Lung (tissue), 12 donors: Measurements from ENCODE around the gene PLEKHA6. TPM values are rescaled to one million over a fixed set of nuclear protein-coding genes. Genes with fewer than 3 reads are reported as not detected.
"Not testable (repeated sequence)": the region's sequence is repeated elsewhere in the genome, so short reads cannot be mapped to it uniquely, and the experiment has no call there.

Experiments
- ATAC-seq: fragments of 200-7000 bp; cut with Tn5 transposase; one replicate; pipeline ENCODE4 v1.9.1; 2020; ENCODE audit warnings: moderate number of reproducible peaks; ENCODE audit not compliant: insufficient read depth, low FRiP score
- DNase-seq, 3 donors: peaks; one replicate each; pipeline ENCODE4 v3.0.0-alpha.2; 2013 to 2017
- H3K27ac ChIP-seq, 2 donors: one replicate each; pipeline ENCODE4 v1.5.1; 2013; ENCODE audit warnings: mild to moderate bottlenecking in 2 of 2, moderate library complexity in 2 of 2, control low read depth in 1 of 2, inconsistent platforms in 1 of 2, low read depth in 1 of 2, low read length in 1 of 2
- H3K27me3 ChIP-seq, 3 donors: one replicate each; pipeline ENCODE4 v1.5.1; 2013; ENCODE audit warnings: low read length in 2 of 3; ENCODE audit not compliant: control insufficient read depth in 3 of 3, insufficient read depth in 3 of 3
- H3K36me3 ChIP-seq, 4 donors: one replicate each; pipeline ENCODE4 v1.5.1; 2013; ENCODE audit warnings: low read length in 4 of 4, mild to moderate bottlenecking in 1 of 4, moderate library complexity in 1 of 4; ENCODE audit not compliant: control insufficient read depth in 4 of 4, insufficient read depth in 4 of 4
- H3K4me1 ChIP-seq, 5 donors: one replicate each; pipeline ENCODE4 v1.5.1; 2013; ENCODE audit warnings: low read length in 5 of 5, mild to moderate bottlenecking in 2 of 5, moderate library complexity in 1 of 5; ENCODE audit not compliant: control insufficient read depth in 5 of 5, insufficient read depth in 5 of 5
- H3K4me3 ChIP-seq: one replicate; pipeline ENCODE4 v1.5.1; 2013; ENCODE audit warnings: mild to moderate bottlenecking, control low read depth, moderate library complexity
- H3K9ac ChIP-seq, 2 donors: one replicate each; pipeline ENCODE4 v1.5.1; 2013; ENCODE audit warnings: low read length in 2 of 2, control low read depth in 1 of 2; ENCODE audit not compliant: insufficient read depth in 1 of 2
- H3K9me3 ChIP-seq, 4 donors: one replicate each; pipeline ENCODE4 v1.5.1; 2013; ENCODE audit warnings: low read length in 3 of 4, mild to moderate bottlenecking in 1 of 4, moderate library complexity in 1 of 4; ENCODE audit not compliant: control insufficient read depth in 4 of 4, insufficient read depth in 3 of 4
- CTCF ChIP-seq: IDR thresholded peaks from 2 replicates; pipeline ENCODE4 v1.5.1; 2012; ENCODE audit warnings: mild to moderate bottlenecking; ENCODE audit errors: control extremely low read depth, extremely low read depth
- WGBS, 2 donors: extraction: QIAGEN DNeasy Blood & Tissue Kit; methylation state at CpG; one replicate each; pipeline ENCODE4 v1.1.7; 2013; 5-methylcytosine and 5-hydroxymethylcytosine counted together
- polyA plus RNA-seq, 2 donors: library from polyadenylated mRNA; stranded (reverse); fragments of 200-250 nt; gene quantifications; one replicate each; pipeline ENCODE4 v1.2.1, GENCODE V29; 2013
- total RNA-seq, 2 donors: library from RNA; depleted of rRNA in 1 of 2; stranded (reverse); fragments of >200 nt in 1 of 2; gene quantifications; one replicate each; pipeline ENCODE4 v1.2.1, GENCODE V29; 2014 to 2021
- donor health status: control.
- donor health status: control.
- donor health status: Bipolar disorder and iron deficiency.
- donor health status: healthy.
- donor health status: DM: yes; HTN: yes; CAD: no.

Gene PLEKHA6
- total and polyA plus RNA-seq, 4 donors: 0.88 to 10.5 (median 3.3) TPM

- Histone ChIP-seq H3K9me3 (no peaks in the 10 kb centered on the region), H3K27me3 (no peaks in the 10 kb centered on the region), H3K9ac (no peak overlapping the region), H3K36me3 (no peaks in the 10 kb centered on the region), H3K27ac (no peak overlapping the region), H3K4me3 (no peak overlapping the region), H3K4me1 (peaks cover 0 to 63% (median 39%) of the 10 kb centered on the region in 5 donors)
- 81 to 85% methylated on average over 2 of the region's 2 CpGs for WGBS, 2 donors
- TF ChIP-seq CTCF: no peak
- DNase-seq (peak in 2 of 3 donors; percentile 51 to 56), ATAC-seq (no peak)
Observed at GRCh38 chr1:204333427-204333826, 26.3 kb downstream of the PLEKHA6 start.

GRCh38 chr1:204331847-204332487, 27.8 kb downstream of the PLEKHA6 start:
- Histone ChIP-seq H3K36me3 (no peaks in the 10 kb centered on the region), H3K27me3 (no peaks in the 10 kb centered on the region), H3K9ac (no peak overlapping the region), H3K27ac (no peak overlapping the region), H3K4me1 (peaks cover 0 to 48% (median 31%) of the 10 kb centered on the region in 5 donors), H3K4me3 (no peak overlapping the region), H3K9me3 (no peaks in the 10 kb centered on the region)
- DNase-seq (no peak), ATAC-seq (no peak)
- TF ChIP-seq CTCF: no peak
- 84 to 94% methylated on average over 13 of the region's 13 CpGs for WGBS, 2 donors

GRCh38 chr1:204331275-204331674, 28.5 kb downstream of the PLEKHA6 start:
- no peak for TF ChIP-seq CTCF
- Histone ChIP-seq H3K9ac (no peak overlapping the region), H3K9me3 (no peaks in the 10 kb centered on the region), H3K27ac (no peak overlapping the region), H3K4me1 (peaks cover 0 to 41% (median 25%) of the 10 kb centered on the region in 5 donors), H3K36me3 (no peaks in the 10 kb centered on the region), H3K4me3 (no peak overlapping the region), H3K27me3 (no peaks in the 10 kb centered on the region)
- WGBS, 2 donors: 63 to 73% methylated on average over 3 of the region's 3 CpGs
- DNase-seq (no peak), ATAC-seq (peak; percentile 34)

- 93 to 98% methylated on average over 3 of the region's 3 CpGs for WGBS, 2 donors
- H3K27ac ChIP-seq, H3K9me3 ChIP-seq, DNase-seq, ATAC-seq, H3K4me3 ChIP-seq, H3K36me3 ChIP-seq, H3K27me3 ChIP-seq, H3K9ac ChIP-seq: not testable (repeated sequence)
- peaks cover 0 to 12% (median 3%) of the 10 kb centered on the region in 5 donors for H3K4me1 ChIP-seq
Observed at GRCh38 chr1:204327870-204328269, 31.9 kb downstream of the PLEKHA6 start.
